T-helper 2 cell treated with Interferon-gamma antibody and Interleukin-4, amounts not matched to agents 100 ng/mL and 5 ng/mL, for 36 hours (primary cell): ENCODE measurements around the gene ZCCHC8. TPM values are rescaled to one million over a fixed set of nuclear protein-coding genes. Genes with fewer than 3 reads are reported as not detected.

Experiments used
- intact Hi-C: fragments of 100-400 bp; cut with micrococcal nuclease; formaldehyde crosslinking; loops from one replicate; pipeline ENCODE4 v1.15.1; 2023
- total RNA-seq: library from RNA; stranded (reverse); gene quantifications from 2 replicates; pipeline ENCODE4 v1.2.3, GENCODE V29; 2022

Gene ZCCHC8
- 37.7 and 48.0 TPM in 2 replicates for total RNA-seq

DNA sequence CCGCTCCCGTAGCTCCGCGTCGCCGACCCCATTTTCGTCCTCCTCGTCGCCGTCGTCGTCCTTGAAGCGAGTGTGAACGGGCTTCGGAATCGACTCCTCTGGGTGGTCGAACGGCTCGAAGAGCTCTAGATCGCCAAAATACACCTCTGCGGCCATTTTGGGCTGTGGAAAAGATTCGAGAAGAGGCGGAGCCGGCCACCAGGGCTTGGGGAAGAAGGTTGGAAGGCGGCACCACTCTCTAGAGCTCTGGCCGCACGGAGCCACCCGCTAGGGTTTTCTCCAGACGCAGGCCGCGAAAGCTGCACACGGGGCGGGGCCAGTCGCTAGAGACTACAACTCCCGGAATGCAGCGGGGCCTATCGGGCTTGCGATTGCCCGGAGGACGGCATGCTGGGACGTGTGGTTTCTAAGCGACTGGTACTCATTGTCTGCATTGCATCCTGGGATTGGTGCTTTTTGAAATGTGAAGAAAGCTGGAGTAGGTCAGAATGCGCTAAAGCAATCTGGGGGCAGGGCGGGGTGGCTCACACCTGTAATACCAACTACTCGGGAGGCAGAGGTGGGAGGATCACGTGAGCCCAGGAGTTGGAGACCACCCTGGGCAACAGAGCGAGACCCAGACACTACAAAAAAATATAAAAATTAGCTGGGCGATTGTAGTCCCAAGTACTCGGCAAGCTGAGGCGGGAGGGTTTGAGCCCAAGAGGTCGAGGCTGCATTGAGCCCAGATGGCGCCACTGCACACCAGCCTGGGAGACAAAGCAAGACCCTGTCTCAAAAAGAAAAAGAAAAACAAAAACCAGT is at the start of gene ZCCHC8:
Gene ZCCHC8 (minus strand): TSS at position 248 of the 804 bp plus-strand sequence. CDS start 92 bp downstream, at position 156.
- intact Hi-C loops: loop anchor here (1.0 to 5.0 kb wide), 5 partner anchors 26 to 275 kb away; partner anchors contain the start of genes DENR, DIABLO, KNTC1 and VPS33A

- intact Hi-C loops: no loop called here
Measured at GRCh38 chr12:122547330-122547729, 46.6 kb upstream of the ZCCHC8 start.

- intact Hi-C loops: no loop called here
Measured at GRCh38 chr12:122545855-122546254, 45.1 kb upstream of the ZCCHC8 start.

- intact Hi-C loops: no loop called here
Measured at GRCh38 chr12:122544537-122544936, 43.8 kb upstream of the ZCCHC8 start.

DNA sequence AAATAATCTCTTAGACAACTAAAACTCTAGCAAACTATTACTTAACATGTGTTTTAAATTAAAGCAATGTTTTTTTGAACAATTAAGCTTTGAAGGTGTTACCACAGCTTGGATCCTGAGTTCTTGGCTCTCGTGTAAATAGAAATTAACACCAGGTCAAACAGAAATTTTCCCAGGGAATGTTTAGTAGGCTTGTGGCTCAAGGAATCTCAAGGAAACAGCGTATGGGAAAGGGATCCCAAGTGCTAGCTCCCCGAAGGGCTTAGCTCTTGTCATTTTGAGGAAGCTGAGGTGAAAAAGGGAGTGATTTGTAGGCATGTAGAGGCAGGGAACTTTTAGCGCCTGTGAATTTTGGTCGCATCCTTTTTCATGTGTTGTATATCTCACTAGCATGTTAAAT is 37.8 kb upstream of the ZCCHC8 start:
- intact Hi-C loops: no loop called here

- intact Hi-C loops: no loop called here
Measured at GRCh38 chr12:122537021-122537420, 36.3 kb upstream of the ZCCHC8 start.

DNA sequence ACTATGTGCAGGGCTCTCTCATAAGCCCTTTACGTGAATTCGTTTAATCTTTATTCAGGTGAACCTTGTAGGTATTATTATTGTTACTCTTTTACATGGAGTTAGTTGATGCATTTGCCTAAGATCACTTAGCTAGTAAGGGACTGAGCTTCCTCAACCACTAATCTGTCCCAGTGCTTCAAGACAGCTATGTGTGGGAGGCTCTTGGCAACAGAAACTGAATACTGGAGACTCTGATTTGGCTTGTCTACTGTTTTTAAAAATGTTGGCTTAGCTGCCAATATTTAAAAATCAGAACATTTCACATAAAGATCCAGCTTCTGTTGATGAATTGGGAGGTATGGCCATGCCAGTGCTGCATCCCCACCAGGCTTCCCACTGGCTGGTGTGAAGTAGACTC is 33.1 kb upstream of the ZCCHC8 start:
- intact Hi-C loops: no loop called here

DNA sequence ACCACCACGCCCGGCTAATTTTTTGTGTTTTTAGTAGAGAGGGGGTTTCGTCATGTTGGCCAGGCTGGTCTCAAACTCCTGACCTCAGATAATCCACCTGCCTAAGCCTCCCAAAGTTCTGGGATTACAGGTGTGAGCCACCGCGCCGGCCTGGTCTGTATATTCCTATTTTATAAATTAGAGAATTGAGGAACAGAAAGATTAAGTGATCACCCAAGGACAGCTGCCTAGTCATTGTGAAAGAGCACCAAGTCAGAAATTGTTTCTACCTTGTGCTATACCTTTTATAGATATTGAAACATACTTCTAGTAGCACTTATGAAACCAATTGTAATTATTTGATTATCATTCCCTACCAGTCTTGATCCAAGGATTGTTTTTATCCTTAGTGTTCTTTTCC is 28.3 kb upstream of the ZCCHC8 start:
- intact Hi-C loops: loop anchor here (5.0 to 10.0 kb wide), 3 partner anchors 368 to 703 kb away; partner anchors contain the start of genes MPHOSPH9, MTRFR, OGFOD2 and VPS37B

DNA sequence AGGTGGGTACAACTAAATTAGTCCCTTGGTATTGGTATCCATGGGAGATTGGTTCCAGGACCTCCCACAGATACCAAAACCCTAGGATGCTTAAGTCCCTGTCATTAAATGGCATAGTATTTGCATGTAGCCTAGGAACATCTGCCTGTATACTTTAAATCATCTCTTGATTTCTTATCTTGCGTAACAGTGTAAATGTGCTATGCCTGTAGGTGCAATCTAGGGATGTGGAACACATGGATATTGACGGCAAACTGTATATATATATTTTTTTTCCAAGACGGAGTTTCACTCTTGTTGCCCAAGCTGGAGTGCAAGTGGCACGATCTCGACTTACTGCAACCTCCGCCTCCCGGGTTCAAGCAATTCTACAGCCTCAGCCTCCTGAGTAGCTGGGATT is 27.9 kb upstream of the ZCCHC8 start:
- intact Hi-C loops: loop anchor here (5.0 to 10.0 kb wide), 3 partner anchors 369 to 704 kb away; partner anchors contain the start of genes MPHOSPH9, MTRFR, OGFOD2 and VPS37B

- intact Hi-C loops: loop anchor here (1.0 to 10.0 kb wide), 6 partner anchors 26 to 705 kb away; partner anchors contain the start of genes DENR, DIABLO, MPHOSPH9 and MTRFR
Measured at GRCh38 chr12:122527478-122527944, 26.8 kb upstream of the ZCCHC8 start.

DNA sequence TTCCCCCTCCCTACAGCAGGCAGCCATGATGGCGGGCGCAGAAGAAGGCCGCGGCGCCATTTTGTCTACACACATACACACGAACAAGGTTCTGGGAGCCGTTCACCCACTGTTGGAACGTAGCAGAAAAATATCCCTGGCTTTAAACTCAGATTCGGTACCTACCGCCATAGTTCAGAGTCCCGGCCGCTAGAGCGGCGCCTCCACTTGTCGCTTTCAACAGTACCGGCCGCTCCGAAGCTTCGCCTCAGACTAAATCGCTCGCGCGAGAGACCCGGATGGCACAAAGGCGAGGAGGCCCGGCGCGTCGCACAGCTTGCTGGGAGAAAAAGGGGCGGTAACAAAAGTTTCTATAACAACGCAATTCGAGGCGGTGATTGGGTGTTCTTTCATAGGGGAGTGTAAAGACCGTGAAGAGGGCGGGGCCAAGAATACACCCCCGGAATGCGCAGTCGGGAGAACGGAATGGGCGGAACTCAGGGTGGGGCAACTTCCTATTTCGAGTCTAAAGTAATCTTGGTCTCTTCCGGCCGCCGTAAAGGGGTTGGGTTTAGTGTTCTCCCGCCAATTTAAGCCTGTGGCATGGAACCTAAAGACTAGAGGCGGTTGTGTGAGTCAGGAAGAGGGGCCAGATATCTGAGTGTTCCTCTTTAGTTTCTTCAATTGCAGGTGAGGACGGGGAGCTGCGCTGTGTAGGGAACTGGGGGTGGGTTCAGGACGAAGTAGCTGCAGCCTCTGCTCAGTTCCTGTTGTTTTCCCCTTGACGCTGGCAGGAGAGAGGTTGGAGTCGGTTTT is 26.1 kb upstream of the ZCCHC8 start, which contains the start of the genes KNTC1 and RSRC2:
Gene KNTC1 (plus strand): TSS at position 567 of the 795 bp plus-strand sequence. CDS start 2,815 bp downstream, outside the sequence.
Gene RSRC2 (minus strand): TSS at position 254 of the 795 bp plus-strand sequence. CDS start 83 bp downstream, at position 171.
- intact Hi-C loops: loop anchor here (1.0 to 10.0 kb wide), 6 partner anchors 26 to 705 kb away; partner anchors contain the start of genes DENR, DIABLO, MPHOSPH9 and MTRFR

- intact Hi-C loops: loop anchor here (10.0 kb wide), 1 partner anchor 451 kb away; the partner anchor contains the start of gene OGFOD2
Measured at GRCh38 chr12:122523846-122524718, 23.4 kb upstream of the ZCCHC8 start.

DNA sequence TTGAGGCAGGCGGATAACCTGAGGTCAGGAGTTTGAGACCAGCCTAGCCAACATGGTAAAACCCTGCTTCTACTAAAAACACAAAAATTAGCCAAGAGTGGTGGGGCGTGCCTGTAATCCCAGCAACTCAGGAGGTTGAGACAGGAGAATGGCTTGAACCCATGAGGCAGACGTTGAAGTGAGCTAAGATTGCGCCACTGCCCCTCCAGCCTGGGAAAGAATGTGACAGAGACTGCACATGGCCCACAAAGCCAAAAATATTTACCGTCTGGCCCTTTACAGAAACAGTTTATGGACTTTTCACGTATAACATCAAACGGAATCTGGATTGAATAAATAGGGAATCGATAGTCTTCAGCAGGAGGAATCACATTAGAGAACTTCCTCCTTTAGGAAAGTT is 22.5 kb upstream of the ZCCHC8 start:
- intact Hi-C loops: loop anchor here (10.0 kb wide), 1 partner anchor 452 kb away; the partner anchor contains the start of gene OGFOD2

GRCh38 chr12:122520676-122521075 is 19.9 kb upstream of the ZCCHC8 start:
- intact Hi-C loops: loop anchor here (10.0 kb wide), 1 partner anchor 454 kb away; the partner anchor contains the start of gene OGFOD2

DNA sequence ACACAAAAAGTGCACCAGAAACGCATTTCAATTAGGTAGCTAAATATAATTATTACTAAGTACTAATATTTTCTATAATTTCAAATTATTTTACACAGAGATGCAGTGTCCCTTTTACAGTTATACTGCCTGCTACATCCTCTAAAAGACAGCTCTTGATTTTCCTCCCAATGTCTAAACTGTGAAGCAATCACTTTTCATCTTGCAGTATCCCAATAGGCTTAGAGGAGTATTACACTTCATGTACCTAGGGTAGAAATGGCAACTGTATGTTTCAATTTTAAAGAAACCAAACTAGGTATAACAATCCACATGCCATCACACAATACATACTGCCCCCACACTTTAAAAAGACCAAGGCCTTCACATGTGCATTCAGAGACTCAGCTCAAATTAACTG is 18.7 kb upstream of the ZCCHC8 start:
- intact Hi-C loops: no loop called here

DNA sequence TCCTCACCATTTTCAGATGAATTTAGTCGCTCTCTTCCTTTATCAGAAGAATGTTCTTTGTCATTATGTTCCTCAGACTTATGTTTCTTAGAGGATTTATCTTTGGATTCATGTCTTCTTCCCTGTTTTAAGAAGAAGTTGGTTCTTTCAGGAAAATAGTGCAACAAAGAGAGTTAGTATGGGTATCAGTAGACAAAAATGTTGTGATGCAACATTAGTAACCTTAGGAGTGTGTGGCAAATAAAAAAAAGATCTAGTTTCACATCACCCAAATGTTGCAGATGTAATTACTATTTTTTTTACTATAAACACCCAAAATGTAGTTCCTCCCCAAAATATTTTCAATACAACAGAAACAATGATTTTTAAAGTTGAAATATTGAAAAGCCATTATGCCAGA is 18.2 kb upstream of the ZCCHC8 start:
- intact Hi-C loops: no loop called here

- intact Hi-C loops: no loop called here
Measured at GRCh38 chr12:122517877-122518276, 17.1 kb upstream of the ZCCHC8 start.

DNA sequence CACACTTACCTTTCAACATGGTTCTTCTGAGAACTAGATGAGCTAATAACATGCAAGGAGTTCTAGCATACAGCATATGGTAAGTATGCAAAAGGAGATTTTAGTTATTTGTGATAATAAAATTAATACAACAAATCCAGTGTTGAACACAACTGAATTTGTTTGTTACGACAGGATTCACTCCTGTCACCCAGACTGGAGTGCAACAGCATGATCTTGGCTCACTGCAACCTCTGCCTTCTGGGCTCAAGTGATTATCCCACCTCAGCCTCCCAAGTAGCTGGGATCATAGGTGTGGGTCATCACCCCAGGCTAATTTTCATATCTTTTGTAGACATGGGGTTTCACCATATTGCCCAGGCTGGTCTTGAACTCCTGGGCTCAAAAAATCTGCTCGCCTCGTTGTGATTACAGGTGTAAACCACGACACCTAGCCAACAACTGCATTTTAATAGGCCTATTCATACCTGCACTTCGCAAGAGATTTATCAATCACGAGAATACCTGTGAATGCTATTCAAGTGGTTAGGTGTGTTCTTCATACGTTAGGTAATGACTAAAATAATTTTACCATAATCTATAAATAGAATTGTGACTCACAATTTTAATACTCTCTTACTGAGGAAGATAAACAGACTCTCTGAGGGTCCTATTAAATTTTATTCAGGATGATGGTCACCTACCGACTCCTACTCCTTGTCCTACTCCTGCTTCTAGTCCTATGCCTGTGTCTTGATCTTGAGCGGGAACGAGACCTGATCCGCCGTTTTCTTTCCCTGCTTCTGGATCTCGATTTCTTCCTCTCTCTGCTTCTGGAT is 16.0 kb upstream of the ZCCHC8 start:
- intact Hi-C loops: no loop called here

GRCh38 chr12:122515275-122515674 is 14.5 kb upstream of the ZCCHC8 start:
- intact Hi-C loops: no loop called here
